Measurements from ENCODE around the gene MAGI2. TPM values are rescaled to one million over a fixed set of nuclear protein-coding genes. Genes with fewer than 3 reads are reported as not detected.

Gene MAGI2
- total RNA-seq, 4 donors from 2014 or later, result 0.23 to 5.5 (median 0.45) TPM

DNA sequence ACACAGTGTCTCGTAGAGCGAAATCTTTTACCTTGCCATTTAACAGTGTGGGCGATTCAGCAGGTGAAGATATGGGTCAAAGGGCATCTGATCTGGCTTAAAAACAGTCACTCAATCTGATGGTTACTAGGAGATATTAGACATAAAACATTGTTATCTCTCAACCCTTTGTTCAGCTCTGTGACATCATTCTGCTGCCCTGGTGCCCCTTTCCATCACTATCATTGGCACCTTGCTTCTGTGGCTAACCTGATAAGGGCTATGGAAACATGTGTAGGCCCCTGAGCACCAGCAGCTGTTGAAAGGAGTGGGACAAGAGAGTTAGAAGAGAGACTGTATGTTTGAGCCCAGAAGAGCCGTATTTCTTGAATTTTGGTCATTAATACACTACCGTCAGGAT is 1004.6 kb downstream of the MAGI2 start:
- TF ChIP-seq, protein P1, sequence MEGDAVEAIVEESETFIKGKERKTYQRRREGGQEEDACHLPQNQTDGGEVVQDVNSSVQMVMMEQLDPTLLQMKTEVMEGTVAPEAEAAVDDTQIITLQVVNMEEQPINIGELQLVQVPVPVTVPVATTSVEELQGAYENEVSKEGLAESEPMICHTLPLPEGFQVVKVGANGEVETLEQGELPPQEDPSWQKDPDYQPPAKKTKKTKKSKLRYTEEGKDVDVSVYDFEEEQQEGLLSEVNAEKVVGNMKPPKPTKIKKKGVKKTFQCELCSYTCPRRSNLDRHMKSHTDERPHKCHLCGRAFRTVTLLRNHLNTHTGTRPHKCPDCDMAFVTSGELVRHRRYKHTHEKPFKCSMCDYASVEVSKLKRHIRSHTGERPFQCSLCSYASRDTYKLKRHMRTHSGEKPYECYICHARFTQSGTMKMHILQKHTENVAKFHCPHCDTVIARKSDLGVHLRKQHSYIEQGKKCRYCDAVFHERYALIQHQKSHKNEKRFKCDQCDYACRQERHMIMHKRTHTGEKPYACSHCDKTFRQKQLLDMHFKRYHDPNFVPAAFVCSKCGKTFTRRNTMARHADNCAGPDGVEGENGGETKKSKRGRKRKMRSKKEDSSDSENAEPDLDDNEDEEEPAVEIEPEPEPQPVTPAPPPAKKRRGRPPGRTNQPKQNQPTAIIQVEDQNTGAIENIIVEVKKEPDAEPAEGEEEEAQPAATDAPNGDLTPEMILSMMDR (IDR thresholded peaks at IDR 0.05), result no peak
- no peak for TF ChIP-seq POLR2A (IDR thresholded peaks at IDR 0.05)
- Histone ChIP-seq H3K4me3 (no peak overlapping the region), H3K9me3 (no peaks in the 10 kb centered on the region), H3K27me3 (no peaks in the 10 kb centered on the region), H3K4me1 (no peaks in the 10 kb centered on the region), H3K27ac (no peak overlapping the region), H3K36me3 (no peaks in the 10 kb centered on the region)
- no peak for DNase-seq
- WGBS, 2 donors, result 86 to 88% methylated on average over 5 of the region's 5 CpGs
- intact Hi-C loops (cut with DNase I), result no loop called here

DNA sequence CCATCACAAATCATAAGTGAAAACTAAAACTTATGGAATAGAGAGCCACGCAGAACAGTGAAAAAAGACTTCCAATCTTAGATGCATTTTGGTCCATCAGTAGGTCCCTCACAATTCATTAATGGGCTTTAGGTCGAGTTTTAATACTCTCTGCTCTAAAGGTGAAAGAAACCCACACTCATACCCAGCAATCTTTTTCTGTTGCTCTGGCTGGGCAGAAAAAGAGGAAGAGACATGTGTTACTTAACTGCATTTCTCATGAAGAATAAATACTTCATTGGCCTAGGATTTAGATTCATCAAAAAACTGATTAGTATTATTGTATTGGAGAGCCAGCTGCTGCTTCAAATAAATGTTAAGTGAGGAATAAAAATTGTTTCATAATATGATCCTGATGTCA is 1009.2 kb downstream of the MAGI2 start:
- 51 to 75% methylated on average over 2 of the region's 2 CpGs for WGBS, 2 donors
- Histone ChIP-seq H3K27ac (no peak overlapping the region), H3K27me3 (no peaks in the 10 kb centered on the region), H3K4me3 (no peak overlapping the region), H3K9me3 (no peaks in the 10 kb centered on the region), H3K4me1 (no peaks in the 10 kb centered on the region), H3K36me3 (no peaks in the 10 kb centered on the region)
- intact Hi-C loops (cut with DNase I), result no loop called here
- DNase-seq, result no peak
- TF ChIP-seq POLR2A (IDR thresholded peaks at IDR 0.05), result no peak
- TF ChIP-seq, protein P1 (IDR thresholded peaks at IDR 0.05), result no peak

GRCh38 chr7:78443811-78444210 is 1009.7 kb downstream of the MAGI2 start:
- Histone ChIP-seq H3K4me1 (no peaks in the 10 kb centered on the region), H3K27me3 (no peaks in the 10 kb centered on the region), H3K27ac (no peak overlapping the region), H3K4me3 (no peak overlapping the region), H3K36me3 (no peaks in the 10 kb centered on the region), H3K9me3 (no peaks in the 10 kb centered on the region)
- intact Hi-C loops (cut with DNase I), result no loop called here
- DNase-seq, result no peak
- TF ChIP-seq, protein P1 (IDR thresholded peaks at IDR 0.05), result no peak
- TF ChIP-seq POLR2A (IDR thresholded peaks at IDR 0.05), result no peak
- WGBS, 2 donors, result 59 to 73% methylated on average over 4 of the region's 4 CpGs

DNA sequence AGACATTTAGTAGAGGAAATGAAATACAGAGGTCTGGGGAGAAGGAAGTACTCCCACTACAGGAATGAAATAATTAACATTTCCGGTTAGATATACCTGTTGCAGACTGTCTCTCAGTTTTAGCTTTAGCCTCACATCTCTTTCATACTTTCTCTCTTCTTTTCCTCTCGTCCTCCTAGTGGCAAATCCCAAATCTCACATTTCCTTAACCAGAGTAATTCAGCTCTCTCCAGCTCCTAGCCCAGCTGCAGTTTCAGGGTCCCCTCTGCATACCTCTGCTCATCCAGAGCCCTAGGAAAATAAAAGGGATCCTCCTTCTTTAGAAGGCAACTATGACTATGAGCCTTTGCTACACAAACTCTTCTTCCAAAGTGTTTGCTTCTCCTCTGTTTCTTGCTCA is 1011.7 kb downstream of the MAGI2 start:
- DNase-seq, result no peak
- TF ChIP-seq, protein P1 (IDR thresholded peaks at IDR 0.05), result no peak
- TF ChIP-seq POLR2A (IDR thresholded peaks at IDR 0.05), result no peak
- H3K9me3 ChIP-seq, result no peaks in the 10 kb centered on the region
- no peak overlapping the region for H3K27ac ChIP-seq
- no peaks in the 10 kb centered on the region for H3K27me3 ChIP-seq
- no peaks in the 10 kb centered on the region for H3K36me3 ChIP-seq
- H3K4me1 ChIP-seq, result no peaks in the 10 kb centered on the region
- H3K4me3 ChIP-seq, result no peak overlapping the region
- WGBS, 2 donors, result 63 to 67% methylated on average over 2 of the region's 2 CpGs
- intact Hi-C loops (cut with DNase I), result no loop called here

- Histone ChIP-seq H3K4me1 (no peaks in the 10 kb centered on the region), H3K9me3 (no peaks in the 10 kb centered on the region), H3K27me3 (no peaks in the 10 kb centered on the region), H3K4me3 (no peak overlapping the region), H3K27ac (no peak overlapping the region), H3K36me3 (no peaks in the 10 kb centered on the region)
- intact Hi-C loops (cut with DNase I), result no loop called here
- no peak for DNase-seq
- TF ChIP-seq, protein P1 (IDR thresholded peaks at IDR 0.05), result no peak
- no peak for TF ChIP-seq POLR2A (IDR thresholded peaks at IDR 0.05)
- 64 to 68% methylated on average over 7 of the region's 7 CpGs for WGBS, 2 donors
These were observed 1015.0 kb downstream of the MAGI2 start for GRCh38 chr7:78438433-78438832.

All from esophagus squamous epithelium (tissue), 5 donors.